Activated effector memory CD4-positive, alpha-beta T cell treated with anti-CD3 and anti-CD28 coated beads, Interleukin-2, amount 50 U/mL, for 16 hours (primary cell): Measurements from ENCODE around the gene THPO.
A peak's percentile ranks its signal among the peaks of the same experiment; 100 is the strongest.

Source experiments
- DNase-seq: peaks from one replicate; pipeline ENCODE4 v3.0.0-alpha.2; 2020

The THPO gene

DNA sequence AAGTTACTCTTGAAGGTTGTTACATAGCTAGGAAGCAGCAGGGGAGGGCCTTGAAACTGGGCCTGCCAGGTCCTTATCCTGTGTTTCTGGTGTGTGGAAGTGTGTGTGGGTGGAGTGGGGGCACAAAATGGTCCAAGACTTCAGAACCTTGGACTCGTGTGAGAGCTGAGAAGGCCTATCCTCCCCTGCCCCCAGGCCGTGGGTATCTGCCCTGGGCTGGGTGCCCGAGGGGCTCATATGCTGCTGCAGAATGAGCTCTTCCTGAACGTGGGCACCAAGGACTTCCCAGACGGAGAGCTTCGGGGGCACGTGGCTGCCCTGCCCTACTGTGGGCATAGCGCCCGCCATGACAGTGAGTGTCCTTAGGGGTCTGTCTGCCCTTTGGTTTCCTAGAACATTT lies 6.3 kb upstream of the THPO start:
- no peak for DNase-seq

DNA sequence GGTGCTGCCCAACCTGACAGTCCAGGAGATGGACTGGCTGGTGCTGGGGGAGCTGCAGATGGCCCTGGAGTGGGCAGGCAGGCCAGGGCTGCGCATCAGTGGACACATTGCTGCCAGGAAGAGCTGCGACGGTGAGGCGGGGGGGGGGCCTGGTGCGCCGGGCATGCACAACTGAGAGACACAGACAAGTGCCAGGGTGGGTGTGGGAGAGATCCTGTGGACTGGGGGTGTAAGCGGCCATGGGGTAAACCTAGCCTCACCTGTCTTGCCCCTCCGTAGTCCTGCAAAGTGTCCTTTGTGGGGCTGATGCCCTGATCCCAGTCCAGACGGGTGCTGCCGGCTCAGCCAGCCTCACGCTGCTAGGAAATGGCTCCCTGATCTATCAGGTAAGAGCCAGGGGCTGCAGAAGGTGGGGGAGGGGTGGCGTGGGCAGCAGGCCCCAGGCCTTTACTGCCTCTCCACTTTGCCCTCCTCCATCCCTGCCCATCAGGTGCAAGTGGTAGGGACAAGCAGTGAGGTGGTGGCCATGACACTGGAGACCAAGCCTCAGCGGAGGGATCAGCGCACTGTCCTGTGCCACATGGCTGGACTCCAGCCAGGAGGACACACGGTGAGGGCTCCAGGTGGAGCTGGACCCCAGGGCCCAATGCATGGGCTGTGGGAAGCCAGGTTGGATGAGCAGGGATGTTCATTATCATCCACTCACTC lies 5.2 kb upstream of the THPO start:
- DNase-seq: peak; percentile 50

DNA sequence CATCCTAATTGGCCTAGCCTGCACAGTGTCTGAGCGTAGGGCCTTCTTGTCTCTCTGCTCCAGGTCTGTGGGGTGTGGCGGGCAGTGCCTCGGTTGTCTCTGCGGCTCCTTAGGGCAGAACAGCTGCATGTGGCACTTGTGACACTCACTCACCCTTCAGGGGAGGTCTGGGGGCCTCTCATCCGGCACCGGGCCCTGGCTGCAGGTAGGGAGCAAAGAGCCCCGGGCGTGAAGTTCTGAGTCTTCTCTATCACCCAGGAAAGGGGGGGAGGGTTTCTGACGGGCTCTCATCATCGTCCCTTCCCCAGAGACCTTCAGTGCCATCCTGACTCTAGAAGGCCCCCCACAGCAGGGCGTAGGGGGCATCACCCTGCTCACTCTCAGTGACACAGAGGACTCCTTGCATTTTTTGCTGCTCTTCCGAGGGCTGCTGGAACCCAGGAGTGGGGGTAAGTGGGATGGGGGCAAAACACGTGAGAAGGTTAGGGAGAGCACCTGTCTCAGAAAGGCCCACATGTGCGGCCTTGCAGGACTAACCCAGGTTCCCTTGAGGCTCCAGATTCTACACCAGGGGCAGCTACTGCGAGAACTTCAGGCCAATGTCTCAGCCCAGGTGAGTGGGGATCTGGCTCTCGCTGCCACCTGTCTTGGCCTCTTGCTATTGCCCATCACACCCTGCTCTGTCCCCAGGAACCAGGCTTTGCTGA lies 4.5 kb upstream of the THPO start:
- DNase-seq: peak; percentile 53

DNA sequence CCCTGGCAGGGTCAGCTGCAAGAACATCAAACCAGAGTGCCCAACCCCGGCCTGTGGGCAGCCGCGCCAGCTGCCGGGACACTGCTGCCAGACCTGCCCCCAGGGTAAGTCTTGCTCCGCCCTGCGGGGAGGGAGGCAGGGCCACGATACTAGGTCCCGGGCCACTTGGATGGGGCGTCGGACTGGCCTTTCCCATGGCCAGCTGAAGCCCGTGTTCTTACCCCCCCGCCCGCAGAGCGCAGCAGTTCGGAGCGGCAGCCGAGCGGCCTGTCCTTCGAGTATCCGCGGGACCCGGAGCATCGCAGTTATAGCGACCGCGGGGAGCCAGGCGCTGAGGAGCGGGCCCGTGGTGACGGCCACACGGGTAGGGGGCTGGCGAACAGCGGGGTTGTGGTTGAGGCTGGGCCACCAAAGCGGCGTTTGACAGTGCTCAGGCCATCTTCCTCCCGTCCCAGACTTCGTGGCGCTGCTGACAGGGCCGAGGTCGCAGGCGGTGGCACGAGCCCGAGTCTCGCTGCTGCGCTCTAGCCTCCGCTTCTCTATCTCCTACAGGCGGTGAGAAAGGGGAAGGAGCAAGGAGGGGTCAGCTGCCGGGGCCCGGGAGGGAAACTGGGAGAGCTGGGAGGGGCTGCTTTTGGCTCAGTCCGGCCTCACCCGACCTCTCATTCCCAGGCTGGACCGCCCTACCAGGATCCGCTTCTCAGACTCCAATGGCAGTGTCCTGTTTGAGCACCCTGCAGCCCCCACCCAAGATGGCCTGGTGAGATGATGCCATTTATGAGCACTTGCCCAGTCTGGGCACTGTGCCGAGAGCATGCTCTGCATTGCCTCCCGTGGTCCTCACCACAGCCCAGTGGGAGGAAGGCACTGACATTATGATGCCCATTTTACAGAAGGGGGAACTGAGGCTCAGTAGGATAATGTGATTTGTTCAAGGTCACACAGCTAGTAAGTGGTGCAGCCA lies 3.5 kb upstream of the THPO start:
- DNase-seq: peak; percentile 59

DNA sequence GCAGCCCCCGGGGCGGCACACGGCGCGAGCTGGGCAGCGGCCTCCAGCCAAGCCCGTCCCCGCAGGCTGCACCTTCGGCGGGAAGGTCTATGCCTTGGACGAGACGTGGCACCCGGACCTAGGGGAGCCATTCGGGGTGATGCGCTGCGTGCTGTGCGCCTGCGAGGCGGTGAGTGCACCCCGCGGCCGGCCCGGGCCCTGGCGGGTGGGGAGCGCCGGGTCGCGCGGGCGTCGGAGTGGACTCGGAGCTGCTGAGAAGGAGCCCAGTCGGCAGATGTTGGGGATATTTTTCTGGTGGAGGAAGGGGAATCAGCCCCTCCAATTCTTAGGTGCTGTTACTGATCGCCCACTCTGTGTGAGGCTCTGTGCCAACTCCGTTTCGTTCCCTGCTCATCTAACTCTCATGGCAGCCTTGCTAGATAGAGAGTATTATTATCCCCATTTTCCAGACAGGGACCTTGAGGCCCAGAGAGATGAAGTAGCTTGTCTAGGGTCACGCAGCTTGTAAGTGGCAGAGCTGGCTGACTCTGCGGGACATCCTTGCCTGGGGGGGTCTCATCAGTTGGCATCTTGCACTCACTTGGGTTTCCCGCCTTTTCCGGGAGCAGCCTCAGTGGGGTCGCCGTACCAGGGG lies 2.7 kb upstream of the THPO start:
- peak; percentile 67 for DNase-seq

DNA sequence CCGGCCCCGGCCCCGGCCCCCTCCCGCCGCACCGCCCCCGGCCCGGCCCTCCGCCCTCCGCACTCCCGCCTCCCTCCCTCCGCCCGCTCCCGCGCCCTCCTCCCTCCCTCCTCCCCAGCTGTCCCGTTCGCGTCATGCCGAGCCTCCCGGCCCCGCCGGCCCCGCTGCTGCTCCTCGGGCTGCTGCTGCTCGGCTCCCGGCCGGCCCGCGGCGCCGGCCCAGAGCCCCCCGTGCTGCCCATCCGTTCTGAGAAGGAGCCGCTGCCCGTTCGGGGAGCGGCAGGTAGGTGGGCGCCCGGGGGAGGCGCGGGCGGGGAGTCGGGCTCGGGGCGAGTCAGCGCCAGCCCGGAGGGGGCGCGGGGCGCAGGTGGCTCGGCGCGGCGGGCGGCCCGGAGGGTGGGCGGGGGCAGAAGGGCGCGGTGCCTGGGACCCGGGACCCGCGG lies 2.2 kb upstream of the THPO start:
- peak; percentile 72 for DNase-seq

DNA sequence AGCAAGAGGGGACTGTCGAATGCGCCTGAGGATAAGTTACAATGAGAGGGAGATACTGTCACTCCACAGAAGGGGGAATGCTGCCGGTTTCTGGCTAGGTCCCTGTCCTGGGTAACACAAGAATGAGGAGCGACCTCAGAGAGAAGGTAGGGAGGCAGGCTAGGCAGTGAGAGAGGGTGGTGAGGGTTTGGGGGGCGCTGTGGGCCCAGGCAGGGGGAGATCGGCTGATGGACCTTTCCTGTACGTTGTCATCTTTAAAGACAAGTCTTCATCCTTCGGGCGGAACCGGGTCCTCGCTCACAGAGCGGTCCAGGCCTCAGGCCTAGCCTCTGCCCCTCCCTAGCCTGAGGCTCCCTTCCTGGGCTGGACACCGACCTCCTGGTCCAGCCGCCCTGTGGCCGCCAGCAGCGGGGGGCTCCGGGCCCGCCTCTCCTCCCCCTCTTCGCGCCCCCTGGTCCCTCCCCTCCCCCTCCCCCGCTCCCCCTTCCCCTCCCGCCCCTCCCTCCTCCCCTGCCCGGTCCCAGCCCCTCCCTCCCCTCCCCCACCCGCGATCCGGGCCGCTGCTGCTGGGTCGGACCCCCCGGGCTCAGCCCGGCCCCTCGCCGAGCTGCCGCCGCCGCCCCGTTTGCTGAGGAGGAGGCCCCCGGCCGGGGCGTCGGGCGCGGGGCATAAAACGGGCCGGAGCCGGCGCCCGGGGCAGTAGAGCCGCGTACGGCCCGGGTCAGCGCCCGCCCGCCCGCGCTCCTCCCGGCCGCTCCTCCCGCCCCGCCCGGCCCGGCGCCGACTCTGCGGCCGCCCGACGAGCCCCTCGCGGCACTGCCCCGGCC lies 1.6 kb upstream of the THPO start, which contains the start of gene CHRD:
Gene CHRD, plus strand, starts transcription at position 697 of the 827 bp plus-strand sequence. CDS start 265 bp downstream, outside the sequence.
- DNase-seq: peak; percentile 28

DNA sequence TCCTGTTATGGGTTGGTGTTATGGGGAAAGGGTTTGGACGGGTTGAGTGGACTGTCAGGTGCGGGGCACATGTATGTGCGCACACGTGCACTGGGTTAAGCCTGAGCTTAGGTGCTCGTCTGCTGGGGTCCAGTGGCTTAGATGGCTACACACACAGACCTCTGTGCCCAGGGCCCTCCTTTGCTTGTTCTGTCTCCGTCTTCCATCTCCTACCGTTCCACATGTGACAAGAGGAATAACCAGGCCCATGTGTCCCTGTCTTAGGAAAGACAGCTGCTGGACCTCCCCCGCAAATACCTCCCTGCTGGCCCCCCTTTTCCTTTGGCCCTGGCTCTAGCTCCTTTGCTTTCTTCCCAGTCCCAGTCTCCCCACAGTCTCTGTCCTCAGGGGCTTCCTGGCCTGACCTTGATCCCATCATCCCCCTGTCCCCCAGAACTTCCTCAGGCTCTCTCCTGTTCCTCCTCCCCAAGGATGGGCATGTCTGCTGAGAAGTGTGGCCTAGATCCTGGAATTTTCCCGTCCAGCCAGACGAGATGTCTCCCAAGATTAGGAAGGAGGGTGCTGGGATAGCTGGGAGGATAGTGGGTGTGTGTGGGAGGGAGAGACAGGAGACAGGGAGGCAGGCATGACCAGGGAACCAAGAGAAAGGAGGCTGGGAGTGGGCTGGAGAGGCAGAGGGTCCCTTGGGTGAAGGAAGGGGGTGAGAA lies 797 bp upstream of the THPO start:
- DNase-seq: peak; percentile 49

DNA sequence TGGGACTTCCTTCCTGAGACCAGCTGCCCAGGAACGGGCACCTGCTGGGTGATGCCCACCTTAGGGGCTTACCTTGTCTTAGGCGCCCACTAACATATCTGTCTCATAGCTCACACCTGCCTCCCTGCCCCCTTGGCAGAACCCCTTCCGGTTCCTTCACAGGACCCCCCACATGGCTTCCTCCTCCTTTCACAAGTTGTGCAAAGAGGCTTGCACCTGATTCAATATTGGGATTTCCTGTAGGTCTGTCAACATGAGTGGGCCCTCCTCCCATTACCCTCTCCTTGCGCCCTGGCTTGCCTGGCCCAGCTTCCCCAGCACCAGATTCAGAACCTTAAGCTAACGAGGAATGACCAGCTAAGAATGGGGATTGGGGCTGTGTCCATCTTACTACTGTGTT lies 633 bp downstream of the THPO start:
- no peak for DNase-seq

DNA sequence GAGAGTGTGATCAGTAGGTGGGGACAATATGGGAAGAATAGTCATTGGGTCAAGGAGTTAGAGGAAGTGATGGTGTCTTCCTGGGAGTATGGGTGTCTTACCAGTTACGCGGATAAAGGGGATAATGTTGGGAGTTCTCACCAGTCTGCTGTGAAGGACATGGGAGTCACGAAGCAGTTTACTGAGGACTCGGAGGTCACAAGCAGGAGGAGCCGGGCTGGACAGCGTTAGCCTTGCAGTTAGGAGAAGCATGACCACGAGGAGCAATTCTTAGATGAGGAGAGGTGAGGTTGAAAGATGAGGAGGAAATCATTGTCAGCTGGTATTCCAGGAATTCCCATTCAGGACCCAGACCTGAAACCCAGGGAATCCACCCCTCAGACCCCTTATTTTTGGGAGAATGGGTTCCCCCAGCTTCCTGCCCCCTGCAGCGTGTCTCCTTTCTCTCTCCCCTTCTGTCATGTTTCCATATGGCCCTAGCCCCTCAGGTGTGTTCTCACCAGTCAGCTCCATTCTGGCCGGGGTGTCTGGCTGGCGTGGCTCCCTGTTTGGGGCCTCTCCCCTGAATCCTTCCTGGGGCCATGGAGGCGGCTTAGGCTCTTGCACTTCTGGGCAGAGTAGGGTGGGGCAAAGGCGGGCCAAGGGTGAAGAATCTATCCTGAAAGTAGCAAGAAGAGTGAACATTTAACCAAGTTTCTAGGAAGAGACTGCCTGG lies 2.1 kb downstream of the THPO start:
- DNase-seq: no peak

DNA sequence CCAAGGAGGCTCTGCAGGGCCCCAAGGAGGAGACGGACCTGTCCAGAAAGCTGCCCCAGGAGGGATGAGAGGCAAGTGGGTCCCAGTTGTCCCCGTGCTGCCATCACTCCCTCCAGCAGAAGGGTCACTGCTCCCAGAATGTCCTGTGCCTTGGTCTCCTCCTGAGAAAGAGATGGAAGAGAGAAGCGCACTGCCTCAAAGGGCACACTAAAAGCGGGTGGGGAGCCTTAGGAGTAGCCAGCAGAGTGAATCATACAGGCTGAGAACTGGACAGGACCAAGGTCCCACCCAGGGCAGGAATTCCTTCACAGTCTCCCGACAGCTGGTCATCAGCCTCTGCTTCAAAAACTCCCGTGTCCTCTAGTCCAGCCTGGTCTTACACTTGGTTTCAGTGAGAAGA lies 4.6 kb downstream of the THPO start:
- no peak for DNase-seq

DNA sequence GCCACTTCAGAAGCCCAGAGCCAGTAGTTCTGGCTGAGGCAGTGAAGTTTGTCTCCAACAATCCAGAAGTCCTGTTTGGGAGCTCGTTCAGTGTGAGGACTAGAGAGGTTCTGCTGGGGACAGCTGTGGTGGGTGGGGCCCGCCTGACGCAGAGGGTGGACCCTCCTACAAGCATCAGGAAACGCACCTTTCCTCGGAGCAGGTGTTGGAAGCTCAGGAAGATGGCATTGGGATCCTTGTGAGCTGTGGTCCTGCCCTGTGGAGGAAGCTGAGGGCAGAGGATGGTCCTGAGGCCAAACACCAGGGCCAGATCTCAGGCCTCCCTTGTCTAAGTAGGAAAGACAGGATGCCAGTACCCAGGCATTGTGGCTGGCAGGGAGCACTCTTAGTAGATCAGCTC lies 5.1 kb downstream of the THPO start:
- no peak for DNase-seq

DNA sequence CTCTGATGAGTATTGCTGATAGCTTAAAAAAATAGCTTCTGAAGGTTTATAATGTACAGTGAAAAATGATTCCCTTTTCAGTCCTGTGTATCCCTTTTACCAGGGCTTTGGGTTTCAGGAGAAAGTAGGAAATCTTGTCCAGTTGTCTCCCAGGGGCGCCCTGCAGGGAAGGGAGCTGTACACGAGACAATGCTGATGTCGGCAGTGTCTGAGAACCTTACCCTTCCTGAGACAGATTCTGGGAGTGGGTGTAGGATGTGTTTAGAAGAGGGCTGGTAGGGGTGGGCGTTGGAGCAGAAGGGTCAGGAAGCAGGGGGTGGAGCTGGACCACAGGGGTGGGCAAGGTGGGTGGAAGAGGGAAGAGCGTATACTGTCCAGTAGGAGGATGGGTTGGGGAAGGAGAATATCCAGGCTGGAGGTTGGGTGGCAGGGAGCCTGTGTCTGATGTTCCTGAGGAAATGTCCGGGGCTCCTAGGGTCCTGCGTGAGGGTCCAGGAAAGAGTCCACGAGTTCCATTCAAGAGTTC lies 5.6 kb downstream of the THPO start:
- DNase-seq: no peak

DNA sequence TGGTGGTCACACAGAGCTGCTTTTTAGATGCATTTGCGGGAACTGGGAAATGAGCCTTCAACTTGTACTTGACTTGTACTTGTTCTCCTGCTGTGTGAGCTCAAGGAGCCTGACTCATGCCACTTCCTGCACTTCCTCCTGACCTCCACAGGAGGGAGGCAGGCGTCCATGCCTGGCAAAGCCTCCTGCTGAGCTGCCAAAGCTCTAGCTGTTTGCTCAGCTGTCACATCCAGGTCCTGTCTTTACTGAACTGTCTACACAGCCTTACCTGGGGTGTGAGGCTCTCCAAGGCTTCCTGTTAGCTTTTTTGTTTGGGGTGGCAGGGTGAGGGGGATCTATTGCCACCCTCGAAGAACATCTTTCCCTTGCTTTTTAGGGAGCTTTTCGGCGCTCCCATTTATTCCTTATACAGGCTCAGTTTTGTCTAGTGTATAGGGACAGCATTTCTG lies 6.4 kb downstream of the THPO start:
- peak; percentile 83 for DNase-seq

DNA sequence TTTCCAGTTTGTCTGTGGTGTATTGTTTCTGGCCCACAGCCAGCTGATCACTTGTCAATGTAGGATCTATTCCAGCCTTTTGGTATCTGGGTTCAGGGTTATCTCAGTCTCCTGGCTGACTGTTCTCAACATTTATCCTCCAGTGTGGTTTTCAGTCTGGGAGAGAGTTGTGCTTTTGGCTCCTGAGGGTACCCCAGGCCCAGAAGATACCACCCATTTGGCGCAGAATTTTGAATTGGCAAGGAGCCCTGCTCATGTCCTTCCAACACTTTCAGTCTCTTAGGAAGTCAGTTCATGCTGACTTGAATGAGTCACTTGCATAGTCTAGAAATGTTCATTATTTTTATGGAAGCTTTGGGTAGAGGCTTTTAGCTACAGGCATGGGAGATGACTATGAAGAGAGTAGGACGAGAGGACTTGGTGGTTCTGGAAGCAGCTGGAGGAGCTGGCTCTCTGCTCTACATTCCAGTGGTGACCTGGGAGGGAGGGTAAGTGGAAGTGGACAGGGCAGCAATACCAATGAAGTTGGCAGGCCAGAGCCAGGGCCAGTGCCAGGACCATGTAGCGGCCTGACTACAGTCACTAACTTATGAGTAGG lies 9.3 kb downstream of the THPO start:
- DNase-seq: no peak

DNA sequence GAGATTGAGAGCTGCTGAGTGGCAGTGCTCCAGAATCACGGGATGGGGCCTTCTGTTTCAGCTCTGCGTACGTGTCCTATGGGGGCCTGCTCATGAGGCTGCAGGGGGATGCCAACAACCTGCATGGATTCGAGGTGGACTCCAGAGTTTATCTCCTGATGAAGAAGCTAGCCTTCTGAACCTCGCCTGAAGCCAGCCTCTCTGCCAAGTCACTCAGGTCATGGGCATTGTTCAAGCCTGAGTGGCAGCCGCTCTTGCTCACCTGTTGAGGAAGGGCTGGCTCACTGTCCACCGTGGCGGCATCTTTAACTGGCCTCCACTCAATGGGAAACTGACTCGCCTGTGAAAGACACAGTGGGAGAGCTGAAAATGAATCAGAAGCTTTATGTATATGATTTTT lies 9.9 kb downstream of the THPO start:
- DNase-seq: no peak

DNA sequence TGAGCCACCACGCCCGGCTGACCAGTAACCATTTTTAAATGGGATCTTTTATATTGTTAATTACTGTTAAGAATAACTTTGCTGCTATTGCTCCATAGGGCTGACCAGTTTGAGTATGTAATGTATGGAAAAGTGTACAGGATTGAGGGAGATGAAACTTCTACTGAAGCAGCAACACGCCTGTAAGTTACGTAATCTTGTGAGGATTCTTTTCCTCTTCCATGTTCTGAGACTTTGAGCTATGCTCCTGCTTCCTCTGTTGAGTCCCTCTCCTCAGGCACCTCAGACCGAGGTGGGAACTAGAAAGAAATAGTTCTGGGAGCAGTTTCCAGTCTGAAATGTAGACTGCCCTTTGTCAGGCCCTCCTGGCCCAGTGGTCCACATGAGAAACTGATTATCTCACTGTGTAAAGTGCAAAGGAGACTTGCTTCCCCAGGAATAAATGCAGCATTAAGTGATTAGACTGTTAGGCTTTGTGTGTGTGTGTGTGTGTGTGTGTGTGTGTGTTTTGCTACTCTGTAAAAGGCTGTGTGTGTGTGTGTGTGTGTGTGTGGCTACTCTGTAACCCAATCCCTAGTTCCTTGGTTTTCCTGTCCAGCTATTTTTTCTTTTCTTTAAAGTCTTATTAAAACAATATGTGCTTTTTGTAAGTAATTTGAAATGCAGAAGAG lies 11.3 kb downstream of the THPO start:
- DNase-seq: no peak

DNA sequence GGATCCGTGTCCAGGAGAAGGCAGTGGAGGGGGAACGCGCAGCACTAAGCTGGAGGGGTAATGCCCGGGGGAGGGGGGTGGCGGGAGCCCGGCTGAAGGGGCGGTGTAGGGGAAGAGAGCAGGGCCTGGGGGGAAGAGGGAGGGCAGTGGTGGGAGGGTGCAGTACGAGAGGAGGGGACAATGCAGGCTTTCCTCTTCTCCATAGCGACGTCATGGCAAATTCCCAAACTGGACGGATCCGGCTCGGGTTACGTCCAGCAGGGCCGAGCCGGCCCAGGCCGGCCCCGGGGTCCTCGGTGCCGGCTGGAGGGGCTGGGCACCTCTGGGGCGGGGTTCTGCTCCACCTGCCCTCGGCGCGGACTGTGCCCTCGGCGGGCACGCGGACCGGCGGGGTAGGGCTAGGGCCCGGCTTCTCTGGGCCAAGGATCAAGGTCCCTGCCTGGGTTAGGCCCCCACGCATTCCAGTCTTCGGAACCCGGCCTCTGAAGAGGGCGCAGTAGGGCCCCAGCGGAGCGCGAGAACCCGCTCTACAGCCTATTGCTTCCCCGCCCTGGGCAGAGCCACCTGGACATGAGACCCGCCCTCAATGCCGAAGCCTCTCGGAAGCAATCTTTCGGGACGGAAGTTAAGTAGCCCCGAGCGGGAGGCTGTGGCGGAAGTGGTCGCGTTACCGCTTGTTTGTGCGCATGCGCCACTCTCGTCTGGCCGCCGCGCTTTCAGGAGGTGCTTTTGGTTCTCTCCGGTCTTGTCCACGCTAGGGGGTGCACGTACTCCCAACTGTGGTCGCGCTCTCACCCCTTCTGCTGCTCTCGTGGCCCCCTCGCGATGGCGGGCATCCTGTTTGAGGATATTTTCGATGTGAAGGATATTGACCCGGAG lies 15.1 kb downstream of the THPO start:
- DNase-seq: peak; percentile 98
